ENCODE results near the gene ANKZF1. TPM values are rescaled to one million over a fixed set of nuclear protein-coding genes. Genes with fewer than 3 reads are reported as not detected.

The ANKZF1 gene
- total and polyA plus RNA-seq, 2 of the 4 experiments (the other 2 are of a cell fraction) = 18.6 to 33.8 TPM

GRCh38 chr2:219282943-219283581 is 53.5 kb downstream of the ANKZF1 start:
- H3K9me3 ChIP-seq (ENCODE audit: control insufficient read depth, insufficient read depth, low read length) = no peaks in the 10 kb centered on the region
- no peak overlapping the region for H4K5ac ChIP-seq (ENCODE audit: low read depth, low read length)
- H2BK120ac ChIP-seq (ENCODE audit: low read depth, low read length) = no peak overlapping the region
- no peak overlapping the region for H3K4me3 ChIP-seq (ENCODE audit: insufficient read depth, low read depth, low read length)
- BruUV-seq (replicated peaks) = no TSS peak
- ChIA-PET POLR2A (ENCODE audit: unreplicated experiment) (interaction anchor here (1.0 kb wide), 1 partner anchor 107 kb away, joined by 3 read pairs; the partner anchor contains the start of gene CNPPD1), CTCF (interaction anchor here (2.8 kb wide), 1 partner anchor 12 kb away, joined by 11 read pairs; no protein-coding TSS in a partner anchor)
- H3K23ac ChIP-seq (ENCODE audit: low read depth, low read length) = no peak overlapping the region
- DNase-seq (no peak), ATAC-seq (ENCODE audit: low read depth) (no peak)
- intact Hi-C loops (cut with micrococcal nuclease) (no loop called here), dilution Hi-C loops (cut with HindIII; ENCODE audit: low sequenced_read_pairs, unreplicated experiment) (no loop called here), in situ Hi-C loops (cut with MboI; ENCODE audit: low sequenced_read_pairs) (no loop called here)
- H3K9me1 ChIP-seq (ENCODE audit: insufficient read depth, low read length) = peaks cover 5% of the 10 kb centered on the region
- no peak overlapping the region for H3K14ac ChIP-seq (replicated peaks; ENCODE audit: low read depth, low read length)
- no CpG with 5 or more reads among the region's 17 CpGs for WGBS, 2 experiments (ENCODE audit: extremely low coverage in 2 of 2, insufficient read length in 1 of 2)
- H3K36me3 ChIP-seq (ENCODE audit: control insufficient read depth, insufficient read depth, low read length) = peaks cover 57% of the 10 kb centered on the region
- no peak overlapping the region for H3K4me2 ChIP-seq (ENCODE audit: low read depth, low read length)
- no peak overlapping the region for H4K91ac ChIP-seq (ENCODE audit: insufficient read depth, low read depth, low read length)
- no peak overlapping the region for H2AK9ac ChIP-seq (replicated peaks; ENCODE audit: low read depth, low read length, poor library complexity)
- H3K79me1 ChIP-seq (ENCODE audit: low read depth in 1 of 2, low read length in 2 of 2) = peaks cover 16 to 30% of the 10 kb centered on the region in 2 experiments
- no peak overlapping the region for H2BK15ac ChIP-seq (ENCODE audit: low read depth, low read length)
- peaks cover 6% of the 10 kb centered on the region; the same call in 1 of the 2 replicates for H4K20me1 ChIP-seq (ENCODE audit: insufficient read depth, low read length)
- H2BK20ac ChIP-seq (ENCODE audit: low read depth, low read length) = no peak overlapping the region
- H3K18ac ChIP-seq (ENCODE audit: low read depth, low read length) = no peak overlapping the region
- H4K8ac ChIP-seq (ENCODE audit: low read depth in 2 of 2, low read length in 2 of 2) = no peak overlapping the region
- H3K4me1 ChIP-seq (ENCODE audit: control insufficient read depth, insufficient read depth, low read length) = peaks cover 14% of the 10 kb centered on the region
- no peak overlapping the region for H3K4ac ChIP-seq (ENCODE audit: low read depth, low read length)
- TF ChIP-seq RAD21 (IDR thresholded peaks at IDR 0.05; ENCODE audit: low read length) (no peak), MAZ (IDR thresholded peaks at IDR 0.05; ENCODE audit: borderline replicate concordance, low read depth, low read length) (no peak), USF2 (IDR thresholded peaks at IDR 0.05; ENCODE audit: low read depth, low read length) (no peak), SMC3 (IDR thresholded peaks at IDR 0.05; ENCODE audit: low read depth, low read length) (no peak), NFE2L2 (IDR thresholded peaks at IDR 0.05; ENCODE audit: low read depth, low read length) (no peak), POLR2A (IDR thresholded peaks at IDR 0.05; ENCODE audit: low read depth, low read length) (no peak), RFX5 (IDR thresholded peaks at IDR 0.05; ENCODE audit: low read depth, low read length) (no peak), CTCF (conservative IDR thresholded peaks at IDR 0.05; ENCODE audit: low read depth, low read length) (no peak), MXI1 (IDR thresholded peaks at IDR 0.05; ENCODE audit: borderline replicate concordance, low read depth, low read length) (no peak), BHLHE40 (IDR thresholded peaks at IDR 0.05; ENCODE audit: low read depth, low read length) (no peak), FOS (IDR thresholded peaks at IDR 0.05; ENCODE audit: low read depth, low read length) (no peak), CEBPB (IDR thresholded peaks at IDR 0.05; ENCODE audit: low read depth, low read length) (no peak), CHD1 (IDR thresholded peaks at IDR 0.05; ENCODE audit: low read depth, low read length) (no peak), RCOR1 (IDR thresholded peaks at IDR 0.05; ENCODE audit: insufficient replicate concordance, low read length) (no peak), ELK1 (IDR thresholded peaks at IDR 0.05; ENCODE audit: borderline replicate concordance, low read depth, low read length) (no peak), MAFK (IDR thresholded peaks at IDR 0.05; ENCODE audit: low read depth, low read length) (no peak)
- H3K56ac ChIP-seq (ENCODE audit: extremely low read depth, insufficient read depth, low read length) = no peak overlapping the region
- no peak overlapping the region for H3K9ac ChIP-seq (ENCODE audit: low read depth, low read length)
- no peaks in the 10 kb centered on the region for H3K27me3 ChIP-seq (ENCODE audit: control insufficient read depth, insufficient read depth, low read length)
- no peak overlapping the region for H2AFZ ChIP-seq (replicated peaks; ENCODE audit: low read length, poor library complexity)
- H3K27ac ChIP-seq (ENCODE audit: insufficient read depth, low read length) = no peak overlapping the region
- no peak overlapping the region for H2AK5ac ChIP-seq (ENCODE audit: low read depth, low read length)
- H2BK5ac ChIP-seq (ENCODE audit: low read depth, low read length, poor library complexity, severe bottlenecking) = no peak overlapping the region
